ENCODE results near the gene SLC38A4. TPM values are rescaled to one million over a fixed set of nuclear protein-coding genes. Genes with fewer than 3 reads are reported as not detected.

Gene SLC38A4
- total RNA-seq, 2 donors from 2014 or later: 1.3 to 5.6 TPM

GRCh38 chr12:46774322-46774633 is 51.5 kb downstream of the SLC38A4 start:
- DNase-seq (ENCODE audit: low spot score): no peak
- Histone ChIP-seq H3K27me3 (replicated peaks; ENCODE audit: insufficient read depth) (no peaks in the 10 kb centered on the region), H3K9me3 (no peaks in the 10 kb centered on the region), H3K36me3 (no peaks in the 10 kb centered on the region), H3K4me1 (replicated peaks) (no peaks in the 10 kb centered on the region), H3K4me3 (no peak overlapping the region), H3K27ac (no peak overlapping the region)
- intact Hi-C loops (cut with DNase I): no loop called here
- no peak for TF ChIP-seq POLR2AphosphoS5 (IDR thresholded peaks at IDR 0.05)
- TF ChIP-seq, protein P1, sequence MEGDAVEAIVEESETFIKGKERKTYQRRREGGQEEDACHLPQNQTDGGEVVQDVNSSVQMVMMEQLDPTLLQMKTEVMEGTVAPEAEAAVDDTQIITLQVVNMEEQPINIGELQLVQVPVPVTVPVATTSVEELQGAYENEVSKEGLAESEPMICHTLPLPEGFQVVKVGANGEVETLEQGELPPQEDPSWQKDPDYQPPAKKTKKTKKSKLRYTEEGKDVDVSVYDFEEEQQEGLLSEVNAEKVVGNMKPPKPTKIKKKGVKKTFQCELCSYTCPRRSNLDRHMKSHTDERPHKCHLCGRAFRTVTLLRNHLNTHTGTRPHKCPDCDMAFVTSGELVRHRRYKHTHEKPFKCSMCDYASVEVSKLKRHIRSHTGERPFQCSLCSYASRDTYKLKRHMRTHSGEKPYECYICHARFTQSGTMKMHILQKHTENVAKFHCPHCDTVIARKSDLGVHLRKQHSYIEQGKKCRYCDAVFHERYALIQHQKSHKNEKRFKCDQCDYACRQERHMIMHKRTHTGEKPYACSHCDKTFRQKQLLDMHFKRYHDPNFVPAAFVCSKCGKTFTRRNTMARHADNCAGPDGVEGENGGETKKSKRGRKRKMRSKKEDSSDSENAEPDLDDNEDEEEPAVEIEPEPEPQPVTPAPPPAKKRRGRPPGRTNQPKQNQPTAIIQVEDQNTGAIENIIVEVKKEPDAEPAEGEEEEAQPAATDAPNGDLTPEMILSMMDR (IDR thresholded peaks at IDR 0.05): no peak
- no peak for TF ChIP-seq POLR2A (IDR thresholded peaks at IDR 0.05)

DNA sequence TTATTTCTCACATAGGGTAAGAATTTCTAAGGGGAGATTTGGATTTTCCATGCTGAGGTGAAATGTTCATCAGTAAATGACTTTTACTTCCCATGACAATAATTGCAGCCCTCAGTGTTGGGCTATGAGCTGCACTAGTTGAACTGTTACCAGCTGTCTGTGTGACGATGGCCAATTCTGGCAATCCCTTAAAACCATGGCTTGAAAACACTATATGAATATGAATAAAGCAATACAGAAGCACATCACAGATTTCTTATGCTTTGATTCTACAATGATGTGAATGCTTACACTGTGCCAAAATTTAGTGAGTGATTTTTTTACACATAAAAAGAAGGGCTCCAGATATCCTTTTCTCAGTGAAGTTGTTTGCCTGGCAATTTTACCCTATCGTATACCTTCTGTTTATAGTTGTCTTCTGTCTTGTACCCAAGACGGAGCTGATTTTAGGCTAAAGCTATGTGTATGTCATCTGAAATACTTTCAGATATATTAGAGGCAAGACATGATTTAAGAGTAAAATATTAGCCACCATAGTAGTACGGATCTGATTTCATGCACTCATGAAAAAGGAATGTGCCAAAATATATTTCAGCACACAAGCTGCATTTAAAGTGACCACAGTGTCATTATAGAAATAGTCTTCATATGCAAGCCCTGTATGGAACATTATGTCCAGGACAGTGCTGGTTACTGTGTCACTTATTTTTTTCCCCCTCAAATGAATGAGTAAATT is 52.0 kb downstream of the SLC38A4 start:
- H3K27ac ChIP-seq: no peak overlapping the region
- H3K4me1 ChIP-seq (replicated peaks): no peaks in the 10 kb centered on the region
- TF ChIP-seq POLR2AphosphoS5 (IDR thresholded peaks at IDR 0.05) (no peak), POLR2A (IDR thresholded peaks at IDR 0.05) (no peak)
- TF ChIP-seq, protein P1 (IDR thresholded peaks at IDR 0.05): no peak
- no peak for DNase-seq (ENCODE audit: low spot score)
- WGBS: 55% methylated on average over 4 of the region's 4 CpGs
- H3K36me3 ChIP-seq: no peaks in the 10 kb centered on the region
- H3K4me3 ChIP-seq: no peak overlapping the region
- H3K27me3 ChIP-seq (replicated peaks; ENCODE audit: insufficient read depth): no peaks in the 10 kb centered on the region
- no peaks in the 10 kb centered on the region for H3K9me3 ChIP-seq
- intact Hi-C loops (cut with DNase I): no loop called here

DNA sequence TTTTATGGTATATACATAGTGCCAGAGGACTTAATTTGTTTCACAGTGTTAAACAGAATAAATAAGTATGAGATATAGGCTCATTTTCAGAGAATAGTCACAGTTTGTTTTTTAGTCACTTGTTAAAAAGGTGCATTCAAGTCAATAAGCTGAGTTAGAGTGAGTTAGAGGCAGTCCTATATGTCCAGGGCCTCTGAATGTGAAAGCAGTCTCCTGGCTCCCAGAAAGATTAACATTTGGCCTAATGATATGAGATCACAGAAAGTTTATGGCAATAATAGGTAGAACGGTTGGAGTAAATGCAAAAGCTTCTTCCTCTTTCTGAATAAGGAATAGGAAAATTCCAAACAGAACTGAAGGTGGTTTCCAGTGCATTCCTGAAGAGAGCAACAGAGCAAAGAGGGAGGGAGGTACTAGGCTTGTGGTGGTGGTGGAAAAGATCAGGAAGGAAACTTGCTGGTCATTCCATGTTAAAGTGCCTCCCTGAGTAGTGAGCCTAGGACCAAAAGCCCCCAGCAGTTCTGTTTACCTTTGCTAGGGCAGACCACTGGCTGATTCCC is 54.4 kb downstream of the SLC38A4 start:
- 43% methylated on average over 1 of the region's 1 CpG for WGBS

DNA sequence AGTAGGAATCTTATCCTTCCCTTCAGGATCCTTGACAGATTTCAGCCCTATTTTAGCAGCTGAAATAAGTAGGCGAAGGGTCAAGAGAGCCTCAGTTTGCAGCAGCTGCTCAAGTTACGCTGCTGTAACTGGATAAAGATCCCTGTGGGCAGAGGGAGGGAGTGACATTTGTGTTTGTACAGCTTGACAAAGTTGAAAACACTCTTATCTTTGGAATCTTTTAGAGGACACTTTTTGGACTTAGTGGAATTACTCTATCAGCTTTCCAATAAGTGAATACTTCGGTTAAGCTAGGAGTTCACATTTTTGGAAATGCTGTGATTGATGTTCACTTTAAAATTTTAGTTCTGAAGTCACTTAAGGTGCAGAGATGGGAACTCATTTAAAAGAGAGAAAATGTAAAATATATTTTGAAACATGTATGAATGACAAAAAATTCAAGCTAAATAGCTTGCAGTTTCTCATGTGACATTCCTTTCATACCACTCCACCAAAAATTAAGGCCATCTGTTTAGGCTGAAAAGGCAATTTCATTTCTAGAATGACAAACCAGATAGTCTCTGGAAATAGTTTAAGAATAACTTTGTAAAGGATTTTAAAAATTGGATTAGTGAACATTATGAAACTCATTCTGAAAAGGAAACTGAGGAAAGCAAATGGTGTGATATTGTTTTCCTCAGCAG is 55.2 kb downstream of the SLC38A4 start:
- Histone ChIP-seq H3K4me3 (no peak overlapping the region), H3K27ac (no peak overlapping the region), H3K36me3 (no peaks in the 10 kb centered on the region), H3K4me1 (replicated peaks) (no peaks in the 10 kb centered on the region), H3K27me3 (replicated peaks; ENCODE audit: insufficient read depth) (no peaks in the 10 kb centered on the region), H3K9me3 (no peaks in the 10 kb centered on the region)
- no peak for DNase-seq (ENCODE audit: low spot score)
- no peak for TF ChIP-seq POLR2AphosphoS5 (IDR thresholded peaks at IDR 0.05)
- TF ChIP-seq, protein P1 (IDR thresholded peaks at IDR 0.05): no peak
- no peak for TF ChIP-seq POLR2A (IDR thresholded peaks at IDR 0.05)
- intact Hi-C loops (cut with DNase I): no loop called here
- WGBS: 55% methylated on average over 3 of the region's 3 CpGs

More for the DNA sequence above, 54.4 kb downstream of the SLC38A4 start:
- H3K4me3 ChIP-seq: no peak overlapping the region
- H3K36me3 ChIP-seq: no peaks in the 10 kb centered on the region
- H3K27me3 ChIP-seq (replicated peaks; ENCODE audit: insufficient read depth): no peaks in the 10 kb centered on the region
- no peaks in the 10 kb centered on the region for H3K4me1 ChIP-seq (replicated peaks)
- H3K9me3 ChIP-seq: no peaks in the 10 kb centered on the region
- TF ChIP-seq, protein P1 (IDR thresholded peaks at IDR 0.05): no peak
- TF ChIP-seq POLR2AphosphoS5 (IDR thresholded peaks at IDR 0.05): no peak
- no peak for TF ChIP-seq POLR2A (IDR thresholded peaks at IDR 0.05)
- intact Hi-C loops (cut with DNase I): no loop called here
- no peak for DNase-seq (ENCODE audit: low spot score)
- H3K27ac ChIP-seq: no peak overlapping the region
